Neuron (in vitro differentiated cells): ENCODE measurements around the gene RPL15.

ENCODE experiments used
- H2AFZ ChIP-seq: one replicate; pipeline ENCODE4 v1.6.1; 2013; ENCODE audit warnings: low read depth, mild to moderate bottlenecking, inconsistent platforms, low read length, moderate library complexity
- H3K27me3 ChIP-seq: one replicate; pipeline ENCODE4 v1.6.1; 2013; ENCODE audit warnings: low read length; ENCODE audit not compliant: insufficient read depth
- H3K36me3 ChIP-seq: one replicate; pipeline ENCODE4 v1.6.1; 2013; ENCODE audit warnings: low read length; ENCODE audit not compliant: insufficient read depth
- H3K4me1 ChIP-seq: one replicate; pipeline ENCODE4 v1.6.1; 2013; ENCODE audit warnings: low read length; ENCODE audit not compliant: insufficient read depth
- H3K4me3 ChIP-seq: 2 replicates; pipeline ENCODE4 v1.5.1; 2013; ENCODE audit warnings: mild to moderate bottlenecking, low read length, moderate library complexity
- H3K9me3 ChIP-seq: one replicate; pipeline ENCODE4 v1.6.1; 2013; ENCODE audit warnings: low read length

RPL15 gene

GRCh38 chr3:23944861-23945662 lies 28.1 kb downstream of the RPL15 start, which contains the start of gene NR1D2:
Gene NR1D2, plus strand, starts transcription at chr3:23945286. Its CDS starts 293 bp downstream, at chr3:23945579.
- H3K4me1 ChIP-seq: peaks cover 16% of the 10 kb centered on the region
- H2AFZ ChIP-seq: peak within 1 kb of the TSS; percentile 48
- peak within 1 kb of the TSS; percentile 81 for H3K4me3 ChIP-seq

GRCh38 chr3:23945663-23945912 lies 28.7 kb downstream of the RPL15 start:
- Histone ChIP-seq H3K36me3 (no peaks in the 10 kb centered on the region), H3K9me3 (no peaks in the 10 kb centered on the region), H2AFZ (no peak overlapping the region), H3K27me3 (no peaks in the 10 kb centered on the region), H3K4me3 (peak overlapping the region; percentile 81), H3K4me1 (peaks cover 16% of the 10 kb centered on the region)

More at GRCh38 chr3:23944861-23945662, 28.1 kb downstream of the RPL15 start, which contains the start of gene NR1D2:
- Histone ChIP-seq H3K27me3 (no peaks in the 10 kb centered on the region), H3K9me3 (no peaks in the 10 kb centered on the region), H3K36me3 (no peaks in the 10 kb centered on the region)

GRCh38 chr3:23945913-23946687 lies 29.2 kb downstream of the RPL15 start:
- Histone ChIP-seq H3K9me3 (no peaks in the 10 kb centered on the region), H3K4me1 (peaks cover 16% of the 10 kb centered on the region), H2AFZ (no peak overlapping the region), H3K27me3 (no peaks in the 10 kb centered on the region), H3K36me3 (no peaks in the 10 kb centered on the region), H3K4me3 (peak overlapping the region; percentile 81)

GRCh38 chr3:23948761-23949160 lies 31.8 kb downstream of the RPL15 start:
- no peak overlapping the region for H2AFZ ChIP-seq
- no peaks in the 10 kb centered on the region for H3K27me3 ChIP-seq
- no peaks in the 10 kb centered on the region for H3K36me3 ChIP-seq
- peaks cover 16% of the 10 kb centered on the region for H3K4me1 ChIP-seq
- H3K4me3 ChIP-seq: no peak overlapping the region
- no peaks in the 10 kb centered on the region for H3K9me3 ChIP-seq

GRCh38 chr3:23949784-23950183 lies 32.9 kb downstream of the RPL15 start:
- Histone ChIP-seq H3K4me1 (peaks cover 11% of the 10 kb centered on the region), H3K27me3 (no peaks in the 10 kb centered on the region), H3K36me3 (peaks cover under 1% of the 10 kb centered on the region), H3K9me3 (no peaks in the 10 kb centered on the region), H2AFZ (no peak overlapping the region), H3K4me3 (no peak overlapping the region)

- peaks cover 3% of the 10 kb centered on the region for H3K36me3 ChIP-seq
- no peak overlapping the region for H2AFZ ChIP-seq
- peaks cover 11% of the 10 kb centered on the region for H3K4me1 ChIP-seq
- H3K27me3 ChIP-seq: no peaks in the 10 kb centered on the region
- H3K9me3 ChIP-seq: no peaks in the 10 kb centered on the region
- H3K4me3 ChIP-seq: no peak overlapping the region
Observed at GRCh38 chr3:23950293-23950692, 33.4 kb downstream of the RPL15 start.

- H3K4me3 ChIP-seq: no peak overlapping the region
- H3K36me3 ChIP-seq: peaks cover 15% of the 10 kb centered on the region
- H3K9me3 ChIP-seq: no peaks in the 10 kb centered on the region
- H2AFZ ChIP-seq: no peak overlapping the region
- no peaks in the 10 kb centered on the region for H3K4me1 ChIP-seq
- no peaks in the 10 kb centered on the region for H3K27me3 ChIP-seq
Observed at GRCh38 chr3:23952646-23953045, 35.7 kb downstream of the RPL15 start.

GRCh38 chr3:23953523-23953922 lies 36.6 kb downstream of the RPL15 start:
- no peak overlapping the region for H2AFZ ChIP-seq
- no peak overlapping the region for H3K4me3 ChIP-seq
- H3K4me1 ChIP-seq: no peaks in the 10 kb centered on the region
- no peaks in the 10 kb centered on the region for H3K27me3 ChIP-seq
- no peaks in the 10 kb centered on the region for H3K9me3 ChIP-seq
- H3K36me3 ChIP-seq: peaks cover 15% of the 10 kb centered on the region

- H3K4me3 ChIP-seq: no peak overlapping the region
Observed at GRCh38 chr3:23954144-23954543, 37.2 kb downstream of the RPL15 start.

GRCh38 chr3:23956701-23957100 lies 39.8 kb downstream of the RPL15 start:
- Histone ChIP-seq H3K27me3 (no peaks in the 10 kb centered on the region), H3K36me3 (peaks cover 33% of the 10 kb centered on the region), H3K4me3 (no peak overlapping the region), H2AFZ (no peak overlapping the region), H3K4me1 (peaks cover 3% of the 10 kb centered on the region), H3K9me3 (no peaks in the 10 kb centered on the region)

More at GRCh38 chr3:23954144-23954543, 37.2 kb downstream of the RPL15 start:
- H3K36me3 ChIP-seq: peaks cover 15% of the 10 kb centered on the region
- H3K9me3 ChIP-seq: no peaks in the 10 kb centered on the region
- no peaks in the 10 kb centered on the region for H3K27me3 ChIP-seq
- peaks cover under 1% of the 10 kb centered on the region for H3K4me1 ChIP-seq
- H2AFZ ChIP-seq: no peak overlapping the region

- H3K36me3 ChIP-seq: peaks cover 47% of the 10 kb centered on the region
- H3K4me3 ChIP-seq: no peak overlapping the region
- H2AFZ ChIP-seq: no peak overlapping the region
- no peaks in the 10 kb centered on the region for H3K27me3 ChIP-seq
- H3K9me3 ChIP-seq: no peaks in the 10 kb centered on the region
- H3K4me1 ChIP-seq: peaks cover 3% of the 10 kb centered on the region
Observed at GRCh38 chr3:23959135-23959900, 42.4 kb downstream of the RPL15 start.

- no peak overlapping the region for H2AFZ ChIP-seq
- peaks cover 48% of the 10 kb centered on the region for H3K36me3 ChIP-seq
Observed at GRCh38 chr3:23960649-23961048, 43.7 kb downstream of the RPL15 start.

GRCh38 chr3:23961066-23961465 lies 44.1 kb downstream of the RPL15 start:
- Histone ChIP-seq H3K36me3 (peaks cover 49% of the 10 kb centered on the region), H3K4me1 (peaks cover 3% of the 10 kb centered on the region), H3K27me3 (no peaks in the 10 kb centered on the region), H3K9me3 (no peaks in the 10 kb centered on the region), H2AFZ (no peak overlapping the region), H3K4me3 (no peak overlapping the region)

More at GRCh38 chr3:23960649-23961048, 43.7 kb downstream of the RPL15 start:
- peaks cover 3% of the 10 kb centered on the region for H3K4me1 ChIP-seq
- no peaks in the 10 kb centered on the region for H3K27me3 ChIP-seq
- H3K9me3 ChIP-seq: no peaks in the 10 kb centered on the region
- H3K4me3 ChIP-seq: no peak overlapping the region
